IMR-90 (cell line): ENCODE data around the gene GABARAPL2. TPM values are rescaled to one million over a fixed set of nuclear protein-coding genes. Genes with fewer than 3 reads are reported as not detected.

Experiments used
- ATAC-seq: fragments of 200-7000 bp; cut with Tn5 transposase; 2 replicates; pipeline ENCODE4 v1.9.1; 2020; ENCODE audit warnings: low read depth, mild to moderate bottlenecking, moderate library complexity
- BruUV-seq: library from RNA; stranded (reverse); fragments of 400-500 nt; replicated peaks from 2 replicates; lab custom pipeline; 2021; lab: Mats Ljungman, UMichigan
- CTCF ChIA-PET: fragments of 300-600 bp; formaldehyde crosslinking; extraction: SDS; loops from one replicate; lab custom pipeline; 2021; ENCODE audit warnings: antibody characterized with exemption; lab: Yijun Ruan, JAX
- POLR2A ChIA-PET: fragments of 300-600 bp; sonication (Branson Sonifier 250); formaldehyde crosslinking; loops from one replicate; lab custom pipeline; 2022; ENCODE audit warnings: antibody characterized with exemption; ENCODE audit not compliant: unreplicated experiment; lab: Charles Lee
- DNase-seq: peaks from one replicate; pipeline ENCODE4 v3.0.0; 2013
- H2AFZ ChIP-seq: replicated peaks from 2 replicates; pipeline ENCODE3; 2013; ENCODE audit warnings: low read length, mild to moderate bottlenecking; ENCODE audit not compliant: poor library complexity
- H2AK5ac ChIP-seq: 2 replicates; pipeline ENCODE4 v1.6.1; 2013; ENCODE audit warnings: low read depth, low read length, inconsistent platforms
- H2AK9ac ChIP-seq: replicated peaks from 2 replicates; pipeline ENCODE3; 2013; ENCODE audit warnings: mild to moderate bottlenecking, low read depth, low read length, moderate library complexity; ENCODE audit not compliant: poor library complexity
- H2BK120ac ChIP-seq: 2 replicates; pipeline ENCODE4 v1.6.1; 2013; ENCODE audit warnings: low read depth, low read length, inconsistent platforms
- H2BK15ac ChIP-seq: 3 replicates; pipeline ENCODE4 v1.6.1; 2013; ENCODE audit warnings: low read depth, low read length, inconsistent platforms
- H2BK20ac ChIP-seq: 2 replicates; pipeline ENCODE4 v1.6.1; 2013; ENCODE audit warnings: low read depth, mild to moderate bottlenecking, inconsistent platforms, low read length, moderate library complexity
- H2BK5ac ChIP-seq: 2 replicates; pipeline ENCODE4 v1.6.1; 2013; ENCODE audit warnings: mild to moderate bottlenecking, low read depth, low read length, inconsistent platforms; ENCODE audit not compliant: poor library complexity, severe bottlenecking
- H3K14ac ChIP-seq: replicated peaks from 2 replicates; pipeline ENCODE4 v1.6.1; 2013; ENCODE audit warnings: low read depth, low read length, inconsistent platforms
- H3K18ac ChIP-seq: 2 replicates; pipeline ENCODE4 v1.6.1; 2013; ENCODE audit warnings: low read depth, low read length, control low read depth
- H3K23ac ChIP-seq: 2 replicates; pipeline ENCODE4 v1.6.1; 2013; ENCODE audit warnings: low read depth, low read length, inconsistent platforms
- H3K27ac ChIP-seq: 2 replicates; pipeline ENCODE4 v1.5.1; 2013; ENCODE audit warnings: mild to moderate bottlenecking, control low read depth, low read length; ENCODE audit not compliant: insufficient read depth
- H3K27me3 ChIP-seq: 2 replicates; pipeline ENCODE4 v1.6.1; 2013; ENCODE audit warnings: low read length; ENCODE audit not compliant: control insufficient read depth, insufficient read depth
- H3K36me3 ChIP-seq: 2 replicates; pipeline ENCODE4 v1.6.1; 2013; ENCODE audit warnings: low read length, mixed read lengths; ENCODE audit not compliant: control insufficient read depth, insufficient read depth
- H3K4ac ChIP-seq: 2 replicates; pipeline ENCODE4 v1.6.1; 2013; ENCODE audit warnings: low read depth, low read length, inconsistent platforms
- H3K4me1 ChIP-seq: 2 replicates; pipeline ENCODE4 v1.6.1; 2013; ENCODE audit warnings: low read length, mixed read lengths; ENCODE audit not compliant: control insufficient read depth, insufficient read depth
- H3K4me2 ChIP-seq: 2 replicates; pipeline ENCODE4 v1.6.1; 2013; ENCODE audit warnings: low read depth, mild to moderate bottlenecking, control low read depth, low read length, moderate library complexity
- H3K4me3 ChIP-seq: 2 replicates; pipeline ENCODE4 v1.5.1; 2013; ENCODE audit warnings: low read depth, mild to moderate bottlenecking, control low read depth, low read length, moderate library complexity; ENCODE audit not compliant: insufficient read depth
- H3K56ac ChIP-seq: 2 replicates; pipeline ENCODE4 v1.6.1; 2013; ENCODE audit warnings: low read length, inconsistent platforms; ENCODE audit not compliant: insufficient read depth; ENCODE audit errors: extremely low read depth
- H3K79me1 ChIP-seq, 2 experiments: 2 replicates each; pipeline ENCODE4 v1.6.1; 2013; ENCODE audit warnings: low read length in 2 of 2, inconsistent platforms in 1 of 2, low read depth in 1 of 2
- H3K9ac ChIP-seq: 2 replicates; pipeline ENCODE4 v1.6.1; 2013; ENCODE audit warnings: low read depth, low read length, control low read depth
- H3K9me1 ChIP-seq: 2 replicates; pipeline ENCODE4 v1.6.1; 2013; ENCODE audit warnings: low read length, inconsistent platforms; ENCODE audit not compliant: insufficient read depth
- H3K9me3 ChIP-seq: 2 replicates; pipeline ENCODE4 v1.6.1; 2013; ENCODE audit warnings: low read length; ENCODE audit not compliant: control insufficient read depth, insufficient read depth
- H4K20me1 ChIP-seq: 2 replicates; pipeline ENCODE4 v1.6.1; 2013; ENCODE audit warnings: low read length, inconsistent platforms; ENCODE audit not compliant: insufficient read depth
- H4K5ac ChIP-seq: 2 replicates; pipeline ENCODE4 v1.6.1; 2013; ENCODE audit warnings: mild to moderate bottlenecking, low read depth, low read length, control low read depth
- H4K8ac ChIP-seq, 2 experiments: 2 replicates each; pipeline ENCODE4 v1.6.1; 2013; ENCODE audit warnings: low read depth in 2 of 2, low read length in 2 of 2, control low read depth in 1 of 2, inconsistent platforms in 1 of 2
- H4K91ac ChIP-seq: 2 replicates; pipeline ENCODE4 v1.6.1; 2013; ENCODE audit warnings: low read depth, low read length, inconsistent platforms; ENCODE audit not compliant: insufficient read depth
- CEBPB ChIP-seq: IDR thresholded peaks from 2 replicates; pipeline ENCODE4 v1.6.1; 2012; ENCODE audit warnings: low read depth, low read length, improper control_type of control experiment
- ELK1 ChIP-seq: fragments of 150-350 bp; IDR thresholded peaks from 2 replicates; pipeline ENCODE4 v1.6.1; 2016; ENCODE audit warnings: low read depth, mild to moderate bottlenecking, low read length, moderate library complexity, borderline replicate concordance
- MAZ ChIP-seq: IDR thresholded peaks from 2 replicates; pipeline ENCODE4 v1.6.1; 2012; ENCODE audit warnings: low read depth, mild to moderate bottlenecking, low read length, improper control_type of control experiment, moderate library complexity, borderline replicate concordance
- MXI1 ChIP-seq: IDR thresholded peaks from 2 replicates; pipeline ENCODE4 v1.6.1; 2012; ENCODE audit warnings: low read depth, mild to moderate bottlenecking, low read length, moderate library complexity, borderline replicate concordance
- RFX5 ChIP-seq: IDR thresholded peaks from 2 replicates; pipeline ENCODE4 v1.8.0; 2012; ENCODE audit warnings: low read depth, mild to moderate bottlenecking, low read length, moderate library complexity
- WGBS, 2 experiments: methylation state at CpG; one replicate each; pipeline versions ENCODE4 v1.1.5 to v1.1.7; 2013; ENCODE audit warnings: missing lambda C conversion rate in 2 of 2; ENCODE audit not compliant: insufficient read length in 1 of 2; ENCODE audit errors: extremely low coverage in 2 of 2; 5-methylcytosine and 5-hydroxymethylcytosine counted together
- dilution Hi-C: fragments of 300-500 bp; cut with HindIII; formaldehyde crosslinking; loops from one replicate; pipeline ENCODE4 v1.14.3; 2018; ENCODE audit warnings: low sequenced_read_pairs; ENCODE audit not compliant: unreplicated experiment
- in situ Hi-C: fragments of 300-500 bp; cut with MboI; formaldehyde crosslinking; loops from 3 replicates; pipeline ENCODE4 v1.14.3; 2019; ENCODE audit warnings: low sequenced_read_pairs, inconsistent platforms, mixed read lengths
- intact Hi-C: fragments of 100-400 bp; cut with micrococcal nuclease; formaldehyde crosslinking; loops from 2 replicates; pipeline ENCODE4 v1.10.0; 2022
- polyA plus RNA-seq, 3 experiments: library from polyadenylated mRNA; depleted of rRNA; stranded (reverse); fragments of >200 nt; gene quantifications; 2 replicates each; pipeline ENCODE4 v1.2.3, GENCODE V29; 2012; ENCODE audit warnings: low replicate concordance in 1 of 3
- total RNA-seq: library from RNA; depleted of rRNA; stranded (reverse); fragments of >200 nt; gene quantifications from 2 replicates; pipeline ENCODE4 v1.2.3, GENCODE V29; 2012
- TF ChIP-seq, protein P1 (sequence below): fragments of 150-350 bp; IDR thresholded peaks from 2 replicates; pipeline ENCODE4 v1.6.1; 2017; ENCODE audit warnings: mild to moderate bottlenecking, antibody characterized with exemption, low read length, low read depth

The GABARAPL2 gene
- total and polyA plus RNA-seq, 2 of the 4 experiments (the other 2 are of a cell fraction), result 33.3 to 65.9 TPM

DNA sequence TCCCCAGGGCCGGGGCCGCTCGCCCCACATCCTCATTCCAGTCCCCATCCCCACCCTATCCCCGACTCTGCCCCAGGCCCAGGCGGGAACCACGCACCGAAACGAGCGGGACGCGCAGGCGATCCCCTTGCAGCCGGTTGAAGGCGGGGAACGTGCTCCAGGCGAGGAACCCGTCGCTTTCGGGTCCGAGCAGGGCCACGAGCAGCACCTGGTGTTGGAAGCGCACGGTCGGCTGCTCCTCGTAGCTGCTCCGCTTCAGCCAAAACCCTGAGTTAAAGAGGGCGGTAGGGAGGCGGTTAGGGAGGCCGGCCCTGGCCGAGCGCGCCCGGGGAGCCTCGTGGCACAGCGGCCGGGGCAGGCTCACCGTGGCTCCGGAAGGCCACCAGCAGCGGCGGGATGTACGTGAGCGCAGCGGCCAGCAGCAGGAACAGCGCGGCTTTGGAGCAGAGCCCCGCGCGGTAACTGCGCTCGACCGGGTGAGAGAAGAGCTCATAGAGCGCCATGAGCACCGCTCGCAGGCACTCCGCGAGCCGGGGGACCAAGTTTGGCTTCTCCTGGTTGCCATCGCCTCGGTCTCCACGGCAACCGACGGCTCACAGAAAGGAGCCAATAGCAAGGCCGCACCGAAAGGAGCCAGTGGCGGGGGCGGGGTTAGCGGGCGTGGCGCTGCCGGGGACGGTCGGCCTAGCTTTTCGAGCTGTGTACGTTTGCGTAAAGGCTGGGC, 10.3 kb upstream of the GABARAPL2 start, which contains the start of gene TMEM231:
Gene TMEM231 (minus strand): TSS at position 546 of the 724 bp plus-strand sequence. CDS start 43 bp downstream, at position 503.
- Histone ChIP-seq H2BK20ac (no peak within 1 kb of the TSS), H4K91ac (no peak within 1 kb of the TSS; the same call in 1 of the 2 replicates), H3K9ac (peak within 1 kb of the TSS; percentile 47), H3K27me3 (peaks cover 7% of the 10 kb centered on the region), H3K9me3 (no peaks in the 10 kb centered on the region), H3K4me3 (peak within 1 kb of the TSS; percentile 46), H3K4ac (peak within 1 kb of the TSS; percentile 56; the same call in 1 of the 2 replicates), H2BK15ac (peak within 1 kb of the TSS; percentile 57; the same call in 2 of the 3 replicates), H3K36me3 (no peaks in the 10 kb centered on the region), H3K23ac (peak within 1 kb of the TSS; percentile 62), H4K20me1 (no peaks in the 10 kb centered on the region), H2AFZ (peak within 1 kb of the TSS; percentile 98), H2BK120ac (no peak within 1 kb of the TSS), H3K79me1 (0 out of 4 replicates have a peak, but pooled peaks cover 0 to 2% of the 10 kb centered on the region in 2 experiments), H3K27ac (peak within 1 kb of the TSS; percentile 24; the same call in 1 of the 2 replicates), H3K18ac (0 out of 2 replicates have a peak within 1 kb of the TSS, but pooled peaks have one; percentile 30), H2AK5ac (no peak within 1 kb of the TSS), H3K14ac (peak within 1 kb of the TSS; percentile 75; the same call in 1 of the 2 replicates), H3K4me2 (peak within 1 kb of the TSS; percentile 89), H4K5ac (peak within 1 kb of the TSS; percentile 88), H4K8ac (peak within 1 kb of the TSS; percentile 82 to 86), H2BK5ac (peak within 1 kb of the TSS; percentile 53), H3K4me1 (peaks cover 5% of the 10 kb centered on the region; the same call in 1 of the 2 replicates), H2AK9ac (peak within 1 kb of the TSS; percentile 85), H3K56ac (peak within 1 kb of the TSS; percentile 28), H3K9me1 (peaks cover 8% of the 10 kb centered on the region)
- ATAC-seq (peak; percentile 93), DNase-seq (peak; percentile 89)
- TF ChIP-seq MXI1, result peak; percentile 94; the same call in 1 of the 2 replicates
- TF ChIP-seq CEBPB, result peak; percentile 17; the same call in 1 of the 2 replicates
- TF ChIP-seq RFX5, result peak; percentile 75
- TF ChIP-seq MAZ, result no peak
- TF ChIP-seq ELK1, result no peak
- TF ChIP-seq, protein P1, sequence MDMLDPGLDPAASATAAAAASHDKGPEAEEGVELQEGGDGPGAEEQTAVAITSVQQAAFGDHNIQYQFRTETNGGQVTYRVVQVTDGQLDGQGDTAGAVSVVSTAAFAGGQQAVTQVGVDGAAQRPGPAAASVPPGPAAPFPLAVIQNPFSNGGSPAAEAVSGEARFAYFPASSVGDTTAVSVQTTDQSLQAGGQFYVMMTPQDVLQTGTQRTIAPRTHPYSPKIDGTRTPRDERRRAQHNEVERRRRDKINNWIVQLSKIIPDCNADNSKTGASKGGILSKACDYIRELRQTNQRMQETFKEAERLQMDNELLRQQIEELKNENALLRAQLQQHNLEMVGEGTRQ, result no peak
- intact Hi-C loops, result loop anchor here (5.0 kb wide), 1 partner anchor 94 kb away; the partner anchor contains the start of gene TMEM170A
- 1% methylated on average over 52 of the region's 75 CpGs; no CpG with 5 or more reads in 1 of the 2 experiments for WGBS, 2 experiments
- in situ Hi-C loops, result no loop called here
- dilution Hi-C loops, result no loop called here
- ChIA-PET CTCF (interaction anchor here (0.6 kb wide), 2 partner anchors 40 to 42 kb away, joined by 3 to 4 read pairs; no protein-coding TSS in a partner anchor), POLR2A (interaction anchor here (0.5 kb wide), 1 partner anchor 189 kb away, joined by 3 read pairs; no protein-coding TSS in a partner anchor)
- BruUV-seq, result no TSS peak
